Endothelial cell of umbilical vein (primary cell): ENCODE results near the gene LGALS8.

Experiments
- POLR2A ChIP-seq: IDR thresholded peaks from 2 replicates; pipeline ENCODE4 v1.6.1; 2012; ENCODE audit warnings: low read depth, mild to moderate bottlenecking, control low read depth, low read length
- TF ChIP-seq, protein P1 (sequence below), 2 donors: IDR thresholded peaks; 1 replicate in 1 of 2; 2 replicates in 1 of 2; pipeline ENCODE4 v1.5.1; 2011; ENCODE audit warnings: low read length in 2 of 2, mild to moderate bottlenecking in 2 of 2, moderate library complexity in 2 of 2, control low read depth in 1 of 2, inconsistent platforms in 1 of 2, low read depth in 1 of 2; ENCODE audit not compliant: insufficient read depth in 1 of 2; ENCODE audit errors: extremely low read depth in 1 of 2

DNA sequence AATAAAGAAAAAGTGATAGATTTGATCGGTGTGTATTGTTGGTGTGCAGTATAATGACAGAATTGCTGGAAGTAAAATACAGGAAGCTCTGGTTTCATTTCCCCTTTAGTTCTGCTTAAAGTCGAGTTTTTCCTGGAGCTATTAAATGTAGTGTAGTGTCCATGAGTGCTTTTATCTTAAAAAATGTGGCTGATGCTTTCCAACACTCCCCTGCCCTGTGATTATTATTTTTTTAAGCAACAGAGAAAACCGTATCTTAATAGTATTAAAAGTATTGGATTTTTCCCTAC lies 1.1 kb downstream of the LGALS8 start:
- TF ChIP-seq, protein P1, sequence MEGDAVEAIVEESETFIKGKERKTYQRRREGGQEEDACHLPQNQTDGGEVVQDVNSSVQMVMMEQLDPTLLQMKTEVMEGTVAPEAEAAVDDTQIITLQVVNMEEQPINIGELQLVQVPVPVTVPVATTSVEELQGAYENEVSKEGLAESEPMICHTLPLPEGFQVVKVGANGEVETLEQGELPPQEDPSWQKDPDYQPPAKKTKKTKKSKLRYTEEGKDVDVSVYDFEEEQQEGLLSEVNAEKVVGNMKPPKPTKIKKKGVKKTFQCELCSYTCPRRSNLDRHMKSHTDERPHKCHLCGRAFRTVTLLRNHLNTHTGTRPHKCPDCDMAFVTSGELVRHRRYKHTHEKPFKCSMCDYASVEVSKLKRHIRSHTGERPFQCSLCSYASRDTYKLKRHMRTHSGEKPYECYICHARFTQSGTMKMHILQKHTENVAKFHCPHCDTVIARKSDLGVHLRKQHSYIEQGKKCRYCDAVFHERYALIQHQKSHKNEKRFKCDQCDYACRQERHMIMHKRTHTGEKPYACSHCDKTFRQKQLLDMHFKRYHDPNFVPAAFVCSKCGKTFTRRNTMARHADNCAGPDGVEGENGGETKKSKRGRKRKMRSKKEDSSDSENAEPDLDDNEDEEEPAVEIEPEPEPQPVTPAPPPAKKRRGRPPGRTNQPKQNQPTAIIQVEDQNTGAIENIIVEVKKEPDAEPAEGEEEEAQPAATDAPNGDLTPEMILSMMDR (IDR thresholded peaks at IDR 0.05; ENCODE audit: extremely low read depth in 1 of 2, insufficient read depth in 1 of 2, low read depth in 1 of 2, low read length in 2 of 2) = no peak
- no peak for TF ChIP-seq POLR2A
